ENCODE results near the gene TNFRSF18. TPM values are rescaled to one million over a fixed set of nuclear protein-coding genes. Genes with fewer than 3 reads are reported as not detected.

Gene TNFRSF18
- total and polyA plus RNA-seq, 10 of the 15 experiments (the other 5 are each of a cell fraction or from before 2014, with no cell fraction given): 0.18 to 7.5 (median 1.5) TPM; not detected in 1

GRCh38 chr1:1231400-1232207, 25.2 kb upstream of the TNFRSF18 start, which contains the start of gene SDF4 (continued):
- TF ChIP-seq BRCA1 (IDR thresholded peaks at IDR 0.05; ENCODE audit: low read depth, low read length) (no peak), CEBPZ (IDR thresholded peaks at IDR 0.05; ENCODE audit: low read depth, low read length) (no peak), PAX8 (IDR thresholded peaks at IDR 0.05) (no peak), HDAC6 (IDR thresholded peaks at IDR 0.05; ENCODE audit: unreplicated experiment) (peak; percentile 72), CBX5 (IDR thresholded peaks at IDR 0.05; ENCODE audit: low read depth) (no peak), CREB1 (IDR thresholded peaks at IDR 0.05; ENCODE audit: low read depth) (peak; percentile 78; the same call in 1 of the 2 replicates), BCL3 (IDR thresholded peaks at IDR 0.05; ENCODE audit: borderline replicate concordance, insufficient read depth, low read depth, low read length, poor library complexity, severe bottlenecking) (no peak), STAT1 (conservative IDR thresholded peaks at IDR 0.05) (no peak), EED (IDR thresholded peaks at IDR 0.05; ENCODE audit: low read depth) (no peak), CEBPB (IDR thresholded peaks at IDR 0.05; ENCODE audit: borderline replicate concordance in 1 of 2, low read depth in 2 of 2, low read length in 2 of 2) (no peak), ZNF592 (IDR thresholded peaks at IDR 0.05) (peak; percentile 52), SMARCA5 (IDR thresholded peaks at IDR 0.05) (peak; percentile 73), MEF2B (IDR thresholded peaks at IDR 0.05; ENCODE audit: partially characterized antibody, poor library complexity, severe bottlenecking) (no peak), PML (IDR thresholded peaks at IDR 0.05; ENCODE audit: low read length) (no peak), WRNIP1 (IDR thresholded peaks at IDR 0.05; ENCODE audit: borderline replicate concordance, low read depth, low read length) (no peak), CHD2 (IDR thresholded peaks at IDR 0.05; ENCODE audit: borderline replicate concordance, low read depth, low read length) (peak; percentile 81; the same call in 1 of the 2 replicates)
- TF ChIP-seq, protein P1, sequence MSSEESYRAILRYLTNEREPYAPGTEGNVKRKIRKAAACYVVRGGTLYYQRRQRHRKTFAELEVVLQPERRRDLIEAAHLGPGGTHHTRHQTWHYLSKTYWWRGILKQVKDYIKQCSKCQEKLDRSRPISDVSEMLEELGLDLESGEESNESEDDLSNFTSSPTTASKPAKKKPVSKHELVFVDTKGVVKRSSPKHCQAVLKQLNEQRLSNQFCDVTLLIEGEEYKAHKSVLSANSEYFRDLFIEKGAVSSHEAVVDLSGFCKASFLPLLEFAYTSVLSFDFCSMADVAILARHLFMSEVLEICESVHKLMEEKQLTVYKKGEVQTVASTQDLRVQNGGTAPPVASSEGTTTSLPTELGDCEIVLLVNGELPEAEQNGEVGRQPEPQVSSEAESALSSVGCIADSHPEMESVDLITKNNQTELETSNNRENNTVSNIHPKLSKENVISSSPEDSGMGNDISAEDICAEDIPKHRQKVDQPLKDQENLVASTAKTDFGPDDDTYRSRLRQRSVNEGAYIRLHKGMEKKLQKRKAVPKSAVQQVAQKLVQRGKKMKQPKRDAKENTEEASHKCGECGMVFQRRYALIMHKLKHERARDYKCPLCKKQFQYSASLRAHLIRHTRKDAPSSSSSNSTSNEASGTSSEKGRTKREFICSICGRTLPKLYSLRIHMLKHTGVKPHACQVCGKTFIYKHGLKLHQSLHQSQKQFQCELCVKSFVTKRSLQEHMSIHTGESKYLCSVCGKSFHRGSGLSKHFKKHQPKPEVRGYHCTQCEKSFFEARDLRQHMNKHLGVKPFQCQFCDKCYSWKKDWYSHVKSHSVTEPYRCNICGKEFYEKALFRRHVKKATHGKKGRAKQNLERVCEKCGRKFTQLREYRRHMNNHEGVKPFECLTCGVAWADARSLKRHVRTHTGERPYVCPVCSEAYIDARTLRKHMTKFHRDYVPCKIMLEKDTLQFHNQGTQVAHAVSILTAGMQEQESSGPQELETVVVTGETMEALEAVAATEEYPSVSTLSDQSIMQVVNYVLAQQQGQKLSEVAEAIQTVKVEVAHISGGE (CRISPR knock-in tag; IDR thresholded peaks at IDR 0.05): no peak
